Gastrocnemius medialis (tissue), 4 donors: Measurements from ENCODE around the gene KMT5B.

Source experiments
- CTCF ChIP-seq, 5 experiments: fragments of 450-650 bp in 3 of 5; fragments of 200-600 bp in 2 of 5; sonication (generic) in 2 of 5; IDR thresholded peaks in 4 of 5; conservative IDR thresholded peaks in 1 of 5; 1 replicate in 4 of 5; 2 replicates in 1 of 5; pipeline ENCODE4 v1.5.1; 2016 to 2019; ENCODE audit warnings: antibody characterized with exemption in 5 of 5, mild to moderate bottlenecking in 3 of 5, moderate library complexity in 3 of 5
- POLR2A ChIP-seq, 2 donors: fragments of 450-650 bp; IDR thresholded peaks; one replicate each; pipeline ENCODE4 v1.6.1; 2017; ENCODE audit warnings: antibody characterized with exemption in 2 of 2, mild to moderate bottlenecking in 2 of 2, moderate library complexity in 2 of 2

- TF ChIP-seq CTCF (IDR thresholded peaks at IDR 0.05 in 4 of 5, conservative IDR thresholded peaks at IDR 0.05 in 1 of 5) (no peak), POLR2A (IDR thresholded peaks at IDR 0.05) (no peak)
These were observed 13.7 kb downstream of the KMT5B start for GRCh38 chr11:68199295-68199987.
